ENCODE results near the gene GORASP1.

- TF ChIP-seq CTCF (conservative IDR thresholded peaks at IDR 0.05): no peak
- TF ChIP-seq ZFX (IDR thresholded peaks at IDR 0.05): no peak
These were observed 41.1 kb upstream of the GORASP1 start for GRCh38 chr3:39148435-39149058.

Measured in C4-2B (cell line).